ENCODE measurements around the gene SMIM3.
"Not testable (repeated sequence)": the region's sequence is repeated elsewhere in the genome, so short reads cannot be mapped to it uniquely, and the experiment has no call there.

SMIM3 gene

GRCh38 chr5:150801117-150801927 lies 22.8 kb downstream of the SMIM3 start:
- peak in 3 of 6 experiments; percentile 29 to 59 (median 47) for DNase-seq

- DNase-seq, result no peak
These were observed 25.8 kb downstream of the SMIM3 start for GRCh38 chr5:150804388-150804787.

GRCh38 chr5:150809363-150809762 lies 30.8 kb downstream of the SMIM3 start:
- no peak for DNase-seq

- DNase-seq, result no peak
These were observed 36.5 kb downstream of the SMIM3 start for GRCh38 chr5:150815010-150815409.

GRCh38 chr5:150816946-150817345 lies 38.4 kb downstream of the SMIM3 start:
- DNase-seq, result no peak

GRCh38 chr5:150829744-150830143 lies 51.2 kb downstream of the SMIM3 start:
- DNase-seq, result no peak

- DNase-seq, result not testable (repeated sequence)
These were observed 53.3 kb downstream of the SMIM3 start for GRCh38 chr5:150831821-150832220.

- no peak for DNase-seq
These were observed 57.5 kb downstream of the SMIM3 start for GRCh38 chr5:150836064-150836463.

GRCh38 chr5:150836703-150837102 lies 58.1 kb downstream of the SMIM3 start:
- DNase-seq, result no peak

GRCh38 chr5:150845185-150845859 lies 66.8 kb downstream of the SMIM3 start:
- not testable (repeated sequence) for DNase-seq

- peak; percentile 10 to 67 (median 38) for DNase-seq
These were observed 67.7 kb downstream of the SMIM3 start, which contains the start of gene IRGM for GRCh38 chr5:150846308-150846653. IRGM (plus strand) TSS chr5:150846521; CDS start chr5:150848124, 1,603 bp downstream.
